Measurements from ENCODE around the gene LRRC46.

DNA sequence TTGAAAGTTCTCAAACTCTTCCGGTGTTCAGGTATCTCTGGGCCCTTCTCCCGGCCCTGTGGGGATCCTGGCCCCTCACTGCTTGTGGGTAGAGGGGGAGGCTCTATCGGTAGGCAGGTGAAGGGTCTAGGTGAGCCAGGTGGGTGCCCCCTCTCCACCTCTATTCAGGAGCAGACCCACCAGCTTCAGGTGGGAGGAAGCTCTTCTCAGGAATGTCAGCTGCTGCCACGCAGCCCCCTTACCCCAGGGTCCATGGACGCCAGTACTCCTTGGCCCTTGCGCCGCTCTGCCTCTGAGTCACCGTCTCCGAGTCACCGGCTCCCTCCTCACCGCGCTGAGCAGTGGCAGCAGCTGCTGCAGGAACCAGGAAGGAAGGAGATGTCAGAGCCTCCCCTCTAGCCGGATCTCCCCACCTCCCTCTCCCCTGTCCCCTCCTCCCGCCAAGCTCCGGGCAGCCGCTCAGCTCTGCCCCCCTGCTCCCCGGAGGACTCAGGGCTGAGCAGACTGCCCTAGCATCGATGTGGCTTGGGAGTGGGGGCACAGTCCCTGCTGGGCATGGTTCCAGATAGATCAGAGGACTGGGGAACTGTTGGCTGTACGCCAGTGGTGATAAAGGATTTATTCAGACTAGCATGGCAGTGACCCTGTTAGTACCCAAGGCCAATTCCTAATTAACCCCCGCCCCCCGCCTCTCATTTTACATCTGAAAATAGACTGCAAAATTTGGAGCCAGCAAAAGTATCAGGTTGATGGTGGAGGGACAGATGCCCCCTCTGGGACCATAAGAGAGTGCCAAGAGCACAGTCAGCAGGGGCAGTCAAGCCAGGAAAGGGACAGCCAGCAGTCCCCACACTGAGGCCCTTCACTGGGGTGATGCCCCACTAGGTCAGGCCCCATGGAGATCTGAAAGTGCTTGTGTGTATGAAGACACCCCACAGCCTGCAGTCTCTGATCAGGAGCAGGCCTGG, 9.8 kb upstream of the LRRC46 start, which contains the start of gene OSBPL7:
- TF ChIP-seq, protein P1, sequence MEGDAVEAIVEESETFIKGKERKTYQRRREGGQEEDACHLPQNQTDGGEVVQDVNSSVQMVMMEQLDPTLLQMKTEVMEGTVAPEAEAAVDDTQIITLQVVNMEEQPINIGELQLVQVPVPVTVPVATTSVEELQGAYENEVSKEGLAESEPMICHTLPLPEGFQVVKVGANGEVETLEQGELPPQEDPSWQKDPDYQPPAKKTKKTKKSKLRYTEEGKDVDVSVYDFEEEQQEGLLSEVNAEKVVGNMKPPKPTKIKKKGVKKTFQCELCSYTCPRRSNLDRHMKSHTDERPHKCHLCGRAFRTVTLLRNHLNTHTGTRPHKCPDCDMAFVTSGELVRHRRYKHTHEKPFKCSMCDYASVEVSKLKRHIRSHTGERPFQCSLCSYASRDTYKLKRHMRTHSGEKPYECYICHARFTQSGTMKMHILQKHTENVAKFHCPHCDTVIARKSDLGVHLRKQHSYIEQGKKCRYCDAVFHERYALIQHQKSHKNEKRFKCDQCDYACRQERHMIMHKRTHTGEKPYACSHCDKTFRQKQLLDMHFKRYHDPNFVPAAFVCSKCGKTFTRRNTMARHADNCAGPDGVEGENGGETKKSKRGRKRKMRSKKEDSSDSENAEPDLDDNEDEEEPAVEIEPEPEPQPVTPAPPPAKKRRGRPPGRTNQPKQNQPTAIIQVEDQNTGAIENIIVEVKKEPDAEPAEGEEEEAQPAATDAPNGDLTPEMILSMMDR (IDR thresholded peaks at IDR 0.05), result no peak
- TF ChIP-seq NFE2L1 (CRISPR knock-in tag; IDR thresholded peaks at IDR 0.05), result no peak
